ENCODE results near the gene TRAPPC3L.

TRAPPC3L gene

GRCh38 chr6:116568821-116569755 lies 23.6 kb upstream of the TRAPPC3L start:
- TF ChIP-seq CTCF (IDR thresholded peaks at IDR 0.05; ENCODE audit: low read depth, low read length, missing control alignments), result no peak
- Histone ChIP-seq H3K27me3 (replicated peaks) (no peaks in the 10 kb centered on the region), H3K36me3 (replicated peaks) (no peaks in the 10 kb centered on the region), H3K4me3 (ENCODE audit: low read depth, low read length) (no peak overlapping the region), H3K27ac (no peak overlapping the region)
- in situ Hi-C loops (cut with HindIII; ENCODE audit: low pct_ligation_motif_present, low sequenced_read_pairs), result no loop called here
- DNase-seq, result no peak

- H3K27me3 ChIP-seq (replicated peaks), result no peaks in the 10 kb centered on the region
- in situ Hi-C loops (cut with HindIII; ENCODE audit: low pct_ligation_motif_present, low sequenced_read_pairs), result no loop called here
- H3K4me3 ChIP-seq (ENCODE audit: low read depth, low read length), result no peak overlapping the region
- no peak overlapping the region for H3K27ac ChIP-seq
- no peaks in the 10 kb centered on the region for H3K36me3 ChIP-seq (replicated peaks)
- no peak for DNase-seq
- no peak for TF ChIP-seq CTCF (IDR thresholded peaks at IDR 0.05; ENCODE audit: low read depth, low read length, missing control alignments)
Observed at GRCh38 chr6:116568111-116568510, 22.6 kb upstream of the TRAPPC3L start.

- no peak overlapping the region for H3K27ac ChIP-seq
- peak overlapping the region; percentile 43 for H3K4me3 ChIP-seq (ENCODE audit: low read depth, low read length)
- no peak for DNase-seq
- H3K36me3 ChIP-seq (replicated peaks), result no peaks in the 10 kb centered on the region
- in situ Hi-C loops (cut with HindIII; ENCODE audit: low pct_ligation_motif_present, low sequenced_read_pairs), result no loop called here
- no peak for TF ChIP-seq CTCF (IDR thresholded peaks at IDR 0.05; ENCODE audit: low read depth, low read length, missing control alignments)
- H3K27me3 ChIP-seq (replicated peaks), result no peaks in the 10 kb centered on the region
Observed at GRCh38 chr6:116564921-116565872, 19.7 kb upstream of the TRAPPC3L start.

- no peaks in the 10 kb centered on the region for H3K36me3 ChIP-seq (replicated peaks)
- in situ Hi-C loops (cut with HindIII; ENCODE audit: low pct_ligation_motif_present, low sequenced_read_pairs), result no loop called here
- no peak overlapping the region for H3K4me3 ChIP-seq (ENCODE audit: low read depth, low read length)
- no peaks in the 10 kb centered on the region for H3K27me3 ChIP-seq (replicated peaks)
- TF ChIP-seq CTCF (IDR thresholded peaks at IDR 0.05; ENCODE audit: low read depth, low read length, missing control alignments), result no peak
- no peak overlapping the region for H3K27ac ChIP-seq
- no peak for DNase-seq
Observed at GRCh38 chr6:116564311-116564710, 18.8 kb upstream of the TRAPPC3L start.

- Histone ChIP-seq H3K27ac (no peak overlapping the region), H3K36me3 (replicated peaks) (no peaks in the 10 kb centered on the region), H3K4me3 (ENCODE audit: low read depth, low read length) (no peak overlapping the region), H3K27me3 (replicated peaks) (no peaks in the 10 kb centered on the region)
- DNase-seq, result no peak
- TF ChIP-seq CTCF (IDR thresholded peaks at IDR 0.05; ENCODE audit: low read depth, low read length, missing control alignments), result no peak
- in situ Hi-C loops (cut with HindIII; ENCODE audit: low pct_ligation_motif_present, low sequenced_read_pairs), result no loop called here
Observed at GRCh38 chr6:116563830-116564229, 18.3 kb upstream of the TRAPPC3L start.

Measured in brain microvascular endothelial cell (primary cell).